Limb (tissue), 2 donors: Measurements from ENCODE around the gene ATP5MC2.
"Not testable (repeated sequence)": the region's sequence is repeated elsewhere in the genome, so short reads cannot be mapped to it uniquely, and the experiment has no call there.

Source experiments
- DNase-seq, 2 donors: peaks; one replicate each; pipeline ENCODE4 v3.0.0-alpha.2; 2016; ENCODE audit errors: extremely low spot score in 2 of 2

The ATP5MC2 gene

GRCh38 chr12:53651737-53652136, 24.1 kb downstream of the ATP5MC2 start:
- no peak for DNase-seq

- not testable (repeated sequence) for DNase-seq
Observed at GRCh38 chr12:53646300-53646699, 29.6 kb downstream of the ATP5MC2 start.

GRCh38 chr12:53645165-53645564, 30.7 kb downstream of the ATP5MC2 start:
- DNase-seq, result no peak

- no peak for DNase-seq
Observed at GRCh38 chr12:53644133-53644532, 31.8 kb downstream of the ATP5MC2 start.

GRCh38 chr12:53643232-53643979, 32.5 kb downstream of the ATP5MC2 start:
- no peak for DNase-seq

- no peak for DNase-seq
Observed at GRCh38 chr12:53638057-53638456, 37.8 kb downstream of the ATP5MC2 start.

- DNase-seq, result no peak
Observed at GRCh38 chr12:53636641-53637040, 39.2 kb downstream of the ATP5MC2 start.

GRCh38 chr12:53635708-53636107, 40.2 kb downstream of the ATP5MC2 start:
- not testable (repeated sequence) for DNase-seq

- DNase-seq, result no peak
Observed at GRCh38 chr12:53631721-53632120, 44.2 kb downstream of the ATP5MC2 start.

GRCh38 chr12:53627919-53628318, 48.0 kb downstream of the ATP5MC2 start:
- no peak for DNase-seq

GRCh38 chr12:53626702-53627169, 49.1 kb downstream of the ATP5MC2 start:
- DNase-seq, result no peak

- peak; percentile 99 to 100 for DNase-seq
Observed at GRCh38 chr12:53625946-53626701, 49.8 kb downstream of the ATP5MC2 start, which contains the start of gene ATF7. Gene ATF7, minus strand, starts transcription at chr12:53626382. Its CDS starts 25,382 bp downstream, at chr12:53601000.

- no peak for DNase-seq
Observed at GRCh38 chr12:53625373-53625945, 50.4 kb downstream of the ATP5MC2 start.

GRCh38 chr12:53624956-53625355, 50.9 kb downstream of the ATP5MC2 start:
- no peak for DNase-seq

- DNase-seq, result no peak
Observed at GRCh38 chr12:53624458-53624857, 51.4 kb downstream of the ATP5MC2 start.

GRCh38 chr12:53623548-53624385, 52.1 kb downstream of the ATP5MC2 start:
- peak in 1 of 2 donors; percentile 50 for DNase-seq

GRCh38 chr12:53622724-53623123, 53.2 kb downstream of the ATP5MC2 start:
- no peak for DNase-seq

GRCh38 chr12:53618275-53618674, 57.6 kb downstream of the ATP5MC2 start:
- no peak for DNase-seq

GRCh38 chr12:53617700-53618099, 58.2 kb downstream of the ATP5MC2 start:
- no peak for DNase-seq

GRCh38 chr12:53616950-53617349, 58.9 kb downstream of the ATP5MC2 start:
- no peak for DNase-seq
